K562 (cell line): Measurements from ENCODE around the gene SH2D1A. TPM values are rescaled to one million over a fixed set of nuclear protein-coding genes. Genes with fewer than 3 reads are reported as not detected.

ENCODE experiments used
- ATAC-seq: fragments of 200-7000 bp; cut with Tn5 transposase; 3 replicates; pipeline ENCODE4 v1.9.1; 2020; ENCODE audit warnings: moderate library complexity
- BruUV-seq: library from RNA; stranded (reverse); fragments of 400-500 nt; replicated peaks from 2 replicates; lab custom pipeline; 2021; lab: Mats Ljungman, UMichigan
- CTCF ChIA-PET: fragments of 300-600 bp; formaldehyde crosslinking; extraction: SDS; loops from one replicate; lab custom pipeline; 2021; ENCODE audit warnings: low intra/inter-chr PET ratio; lab: Yijun Ruan, JAX
- POLR2A ChIA-PET: fragments of 300-600, 350-650 bp; sonication (Branson Sonifier 250); formaldehyde crosslinking; extraction: SDS; loops from one replicate; lab custom pipeline; 2021; ENCODE audit warnings: antibody characterized with exemption, inconsistent platforms; lab: Yijun Ruan, JAX
- DNase-seq, 4 experiments: peaks; one replicate each; pipeline versions ENCODE4 v3.0.0 to v3.0.0-alpha.2; 2011 to 2018; ENCODE audit warnings: low spot score in 3 of 4, mixed read lengths in 3 of 4; ENCODE audit errors: extremely low read depth in 1 of 4
- FAIRE-seq: peaks from 2 replicates; lab custom pipeline; 2011; peaks lifted over from hg19 to GRCh38; lab: Jason Lieb, UNC
- H2AFZ ChIP-seq: 2 replicates; pipeline ENCODE4 v1.6.0; 2011; ENCODE audit warnings: low read depth, low read length, control low read depth, inconsistent platforms
- H3K27ac ChIP-seq: fragments of 200-600 bp; 3 replicates; pipeline ENCODE4 v1.8.0; 2011; ENCODE audit warnings: low read depth, mild to moderate bottlenecking, control low read depth, inconsistent platforms, low read length, moderate library complexity, mixed read lengths; ENCODE audit errors: extremely low read depth
- H3K27me3 ChIP-seq, 2 experiments: fragments of 300-600 bp in 1 of 2; 2 replicates in 1 of 2; 3 replicates in 1 of 2; pipeline versions ENCODE4 v1.6.0 to v1.8.0; 2011; ENCODE audit warnings: inconsistent platforms in 2 of 2, low read length in 2 of 2, mild to moderate bottlenecking in 1 of 2, mixed read lengths in 1 of 2, moderate library complexity in 1 of 2; ENCODE audit not compliant: control insufficient read depth in 2 of 2, insufficient read depth in 2 of 2
- H3K36me3 ChIP-seq: fragments of 300-600 bp; 3 replicates; pipeline ENCODE4 v1.8.0; 2011; ENCODE audit warnings: mild to moderate bottlenecking, low read length, inconsistent platforms; ENCODE audit not compliant: control insufficient read depth, insufficient read depth
- H3K4me1 ChIP-seq, 2 experiments: fragments of 200-600 bp in 1 of 2; replicated peaks in 1 of 2; 2 replicates in 1 of 2; 3 replicates in 1 of 2; pipeline versions ENCODE4 v1.5.1 to v1.8.0; 2011; ENCODE audit warnings: inconsistent platforms in 2 of 2, low read length in 2 of 2, mild to moderate bottlenecking in 1 of 2, mixed read lengths in 1 of 2, moderate library complexity in 1 of 2; ENCODE audit not compliant: control insufficient read depth in 2 of 2, insufficient read depth in 2 of 2
- H3K4me2 ChIP-seq: 2 replicates; pipeline ENCODE4 v1.6.1; 2011; ENCODE audit warnings: low read length, control low read depth, inconsistent platforms, mixed read lengths; ENCODE audit not compliant: insufficient read depth
- H3K4me3 ChIP-seq: fragments of 200-600 bp; sonication (generic), shearing (Covaris generic); 2 replicates; pipeline ENCODE4 v1.5.1; 2016; ENCODE audit warnings: control low read depth, inconsistent platforms
- H3K79me2 ChIP-seq: fragments of 200-600 bp; 3 replicates; pipeline ENCODE4 v1.8.0; 2011; ENCODE audit warnings: low read length, inconsistent platforms; ENCODE audit not compliant: control insufficient read depth, insufficient read depth
- H3K9ac ChIP-seq, 2 experiments: 2 replicates each; pipeline versions ENCODE4 v1.6.0 to v1.6.1; 2011; ENCODE audit warnings: low read depth in 2 of 2, low read length in 2 of 2, control low read depth in 1 of 2, inconsistent platforms in 1 of 2, mild to moderate bottlenecking in 1 of 2, mixed read lengths in 1 of 2; ENCODE audit not compliant: insufficient read depth in 1 of 2
- H3K9me1 ChIP-seq: one replicate; pipeline ENCODE4 v1.6.0; 2011; ENCODE audit warnings: inconsistent platforms, mild to moderate bottlenecking, low read length, moderate library complexity; ENCODE audit not compliant: control insufficient read depth, insufficient read depth
- H3K9me3 ChIP-seq: replicated peaks from 2 replicates; pipeline ENCODE4 v1.5.1; 2011; ENCODE audit warnings: low read depth, low read length, inconsistent platforms; ENCODE audit not compliant: control insufficient read depth, insufficient read depth
- H4K20me1 ChIP-seq: replicated peaks from 2 replicates; pipeline ENCODE4 v1.6.1; 2011; ENCODE audit warnings: low read length, inconsistent platforms, mixed read lengths; ENCODE audit not compliant: control insufficient read depth, insufficient read depth
- C11orf30 ChIP-seq: fragments of 450-650 bp; IDR thresholded peaks from 2 replicates; pipeline ENCODE4 v1.6.1; 2016; ENCODE audit warnings: low read depth, mild to moderate bottlenecking
- CBFA2T3 ChIP-seq: fragments of 450-650 bp; IDR thresholded peaks from 2 replicates; pipeline ENCODE4 v1.6.1; 2017
- RUNX1 ChIP-seq: sonication (generic); IDR thresholded peaks from 2 replicates; pipeline ENCODE4 v1.6.1; 2016; ENCODE audit warnings: antibody characterized with exemption, low read depth
- TFE3 ChIP-seq: fragments of 450-650 bp; formaldehyde crosslinking; IDR thresholded peaks from 2 replicates; pipeline ENCODE4 v1.4.0; 2020; ENCODE audit warnings: mild to moderate bottlenecking, mixed read lengths
- ZNF282 ChIP-seq: sonication (generic); formaldehyde crosslinking; IDR thresholded peaks from 2 replicates; pipeline ENCODE4 v1.8.1; 2023; ENCODE audit warnings: missing genetic modification reagents
- WGBS: fragments of 100-300 bp; shearing (Covaris generic); methylation state at CpG from one replicate; pipeline ENCODE4 v1.1.6; 2016; ENCODE audit warnings: low coverage, mixed read lengths; ENCODE audit not compliant: insufficient coverage; ENCODE audit errors: missing lambda C conversion rate; 5-methylcytosine and 5-hydroxymethylcytosine counted together
- in situ Hi-C: fragments of 300-500 bp; cut with MboI; formaldehyde crosslinking; loops from 4 replicates; pipeline ENCODE4 v1.15.0; 2018; ENCODE audit warnings: inconsistent platforms, mixed read lengths
- intact Hi-C: fragments of 100-400 bp; cut with micrococcal nuclease; formaldehyde crosslinking; loops from 2 replicates; pipeline ENCODE4 v1.14.2; 2022
- polyA plus RNA-seq, 8 experiments: library from polyadenylated mRNA; depleted of rRNA in 4 of 8; stranded (reverse) in 5 of 8; unstranded in 3 of 8; fragments of >200 nt; fragmentation: Nextera tagmentation in 2 of 8; fragmentation: Illumina TruSeq in 1 of 8; extraction: Ambion mirVana in 2 of 8; extraction: Trizol in 1 of 8; gene quantifications; 2 replicates each; pipeline versions ENCODE4 v1.2.1 to v1.2.3, GENCODE V29; 2011 to 2014; ENCODE audit warnings: inconsistent platforms in 1 of 8, missing spikeins in 1 of 8
- total RNA-seq, 7 experiments: library from RNA; depleted of rRNA in 6 of 7; stranded (reverse); fragments of >200 nt in 6 of 7; fragmentation: Illumina TruSeq in 2 of 7; extraction: Trizol in 2 of 7; gene quantifications; 2 replicates each; pipeline versions ENCODE4 v1.2.1 to v1.2.3, GENCODE V29; 2011 to 2021; ENCODE audit warnings: low replicate concordance in 1 of 7

The SH2D1A gene
- total and polyA plus RNA-seq, 9 of the 15 experiments (the other 6 are each of a cell fraction or from before 2014, with no cell fraction given): 0.07 to 0.52 (median 0.19) TPM

- FAIRE-seq (peak; percentile 15), ATAC-seq (no peak), DNase-seq (no peak)
- BruUV-seq: no TSS peak
- in situ Hi-C loops (no loop called here), intact Hi-C loops (no loop called here)
- Histone ChIP-seq H3K4me2 (no peak overlapping the region), H4K20me1 (no peaks in the 10 kb centered on the region), H3K9me3 (no peaks in the 10 kb centered on the region), H3K9ac (no peak overlapping the region), H3K36me3 (no peaks in the 10 kb centered on the region), H2AFZ (no peak overlapping the region), H3K9me1 (no peaks in the 10 kb centered on the region), H3K4me1 (no peaks in the 10 kb centered on the region; a peak in 2 of 5 replicates), H3K27me3 (no peaks in the 10 kb centered on the region), H3K4me3 (no peak overlapping the region), H3K27ac (no peak overlapping the region), H3K79me2 (no peaks in the 10 kb centered on the region)
- POLR2A ChIA-PET: no interaction called here
- CTCF ChIA-PET: no interaction called here
- no peak for TF ChIP-seq RUNX1
- TF ChIP-seq C11orf30: no peak
- TF ChIP-seq TFE3 (CRISPR knock-in tag): no peak
- TF ChIP-seq ZNF282 (CRISPR knock-in tag): no peak
- TF ChIP-seq CBFA2T3: peak; percentile 10; the same call in 1 of the 2 replicates
- 8% methylated on average over 2 of the region's 2 CpGs for WGBS
Observed at GRCh38 chrX:124307253-124307907, 39.0 kb upstream of the SH2D1A start.
